IMR-90 (cell line): ENCODE measurements around the gene TFAM. TPM values are rescaled to one million over a fixed set of nuclear protein-coding genes. Genes with fewer than 3 reads are reported as not detected.
A peak's percentile ranks its signal among the peaks of the same experiment; 100 is the strongest.

Experiments used
- ATAC-seq: fragments of 200-7000 bp; cut with Tn5 transposase; 2 replicates; pipeline ENCODE4 v1.9.1; 2020; ENCODE audit warnings: low read depth, mild to moderate bottlenecking, moderate library complexity
- BruUV-seq: library from RNA; stranded (reverse); fragments of 400-500 nt; replicated peaks from 2 replicates; lab custom pipeline; 2021; lab: Mats Ljungman, UMichigan
- CTCF ChIA-PET: fragments of 300-600 bp; formaldehyde crosslinking; extraction: SDS; loops from one replicate; lab custom pipeline; 2021; ENCODE audit warnings: antibody characterized with exemption; lab: Yijun Ruan, JAX
- POLR2A ChIA-PET: fragments of 300-600 bp; sonication (Branson Sonifier 250); formaldehyde crosslinking; loops from one replicate; lab custom pipeline; 2022; ENCODE audit warnings: antibody characterized with exemption; ENCODE audit not compliant: unreplicated experiment; lab: Charles Lee
- DNase-seq: peaks from one replicate; pipeline ENCODE4 v3.0.0; 2013
- H2AFZ ChIP-seq: replicated peaks from 2 replicates; pipeline ENCODE3; 2013; ENCODE audit warnings: low read length, mild to moderate bottlenecking; ENCODE audit not compliant: poor library complexity
- H2AK5ac ChIP-seq: 2 replicates; pipeline ENCODE4 v1.6.1; 2013; ENCODE audit warnings: low read depth, low read length, inconsistent platforms
- H2AK9ac ChIP-seq: replicated peaks from 2 replicates; pipeline ENCODE3; 2013; ENCODE audit warnings: mild to moderate bottlenecking, low read depth, low read length, moderate library complexity; ENCODE audit not compliant: poor library complexity
- H2BK120ac ChIP-seq: 2 replicates; pipeline ENCODE4 v1.6.1; 2013; ENCODE audit warnings: low read depth, low read length, inconsistent platforms
- H2BK15ac ChIP-seq: 3 replicates; pipeline ENCODE4 v1.6.1; 2013; ENCODE audit warnings: low read depth, low read length, inconsistent platforms
- H2BK20ac ChIP-seq: 2 replicates; pipeline ENCODE4 v1.6.1; 2013; ENCODE audit warnings: low read depth, mild to moderate bottlenecking, inconsistent platforms, low read length, moderate library complexity
- H2BK5ac ChIP-seq: 2 replicates; pipeline ENCODE4 v1.6.1; 2013; ENCODE audit warnings: mild to moderate bottlenecking, low read depth, low read length, inconsistent platforms; ENCODE audit not compliant: poor library complexity, severe bottlenecking
- H3K14ac ChIP-seq: replicated peaks from 2 replicates; pipeline ENCODE4 v1.6.1; 2013; ENCODE audit warnings: low read depth, low read length, inconsistent platforms
- H3K18ac ChIP-seq: 2 replicates; pipeline ENCODE4 v1.6.1; 2013; ENCODE audit warnings: low read depth, low read length, control low read depth
- H3K23ac ChIP-seq: 2 replicates; pipeline ENCODE4 v1.6.1; 2013; ENCODE audit warnings: low read depth, low read length, inconsistent platforms
- H3K27ac ChIP-seq: 2 replicates; pipeline ENCODE4 v1.5.1; 2013; ENCODE audit warnings: mild to moderate bottlenecking, control low read depth, low read length; ENCODE audit not compliant: insufficient read depth
- H3K27me3 ChIP-seq: 2 replicates; pipeline ENCODE4 v1.6.1; 2013; ENCODE audit warnings: low read length; ENCODE audit not compliant: control insufficient read depth, insufficient read depth
- H3K36me3 ChIP-seq: 2 replicates; pipeline ENCODE4 v1.6.1; 2013; ENCODE audit warnings: low read length, mixed read lengths; ENCODE audit not compliant: control insufficient read depth, insufficient read depth
- H3K4ac ChIP-seq: 2 replicates; pipeline ENCODE4 v1.6.1; 2013; ENCODE audit warnings: low read depth, low read length, inconsistent platforms
- H3K4me1 ChIP-seq: 2 replicates; pipeline ENCODE4 v1.6.1; 2013; ENCODE audit warnings: low read length, mixed read lengths; ENCODE audit not compliant: control insufficient read depth, insufficient read depth
- H3K4me2 ChIP-seq: 2 replicates; pipeline ENCODE4 v1.6.1; 2013; ENCODE audit warnings: low read depth, mild to moderate bottlenecking, control low read depth, low read length, moderate library complexity
- H3K4me3 ChIP-seq: 2 replicates; pipeline ENCODE4 v1.5.1; 2013; ENCODE audit warnings: low read depth, mild to moderate bottlenecking, control low read depth, low read length, moderate library complexity; ENCODE audit not compliant: insufficient read depth
- H3K56ac ChIP-seq: 2 replicates; pipeline ENCODE4 v1.6.1; 2013; ENCODE audit warnings: low read length, inconsistent platforms; ENCODE audit not compliant: insufficient read depth; ENCODE audit errors: extremely low read depth
- H3K79me1 ChIP-seq, 2 experiments: 2 replicates each; pipeline ENCODE4 v1.6.1; 2013; ENCODE audit warnings: low read length in 2 of 2, inconsistent platforms in 1 of 2, low read depth in 1 of 2
- H3K9ac ChIP-seq: 2 replicates; pipeline ENCODE4 v1.6.1; 2013; ENCODE audit warnings: low read depth, low read length, control low read depth
- H3K9me1 ChIP-seq: 2 replicates; pipeline ENCODE4 v1.6.1; 2013; ENCODE audit warnings: low read length, inconsistent platforms; ENCODE audit not compliant: insufficient read depth
- H3K9me3 ChIP-seq: 2 replicates; pipeline ENCODE4 v1.6.1; 2013; ENCODE audit warnings: low read length; ENCODE audit not compliant: control insufficient read depth, insufficient read depth
- H4K20me1 ChIP-seq: 2 replicates; pipeline ENCODE4 v1.6.1; 2013; ENCODE audit warnings: low read length, inconsistent platforms; ENCODE audit not compliant: insufficient read depth
- H4K5ac ChIP-seq: 2 replicates; pipeline ENCODE4 v1.6.1; 2013; ENCODE audit warnings: mild to moderate bottlenecking, low read depth, low read length, control low read depth
- H4K8ac ChIP-seq, 2 experiments: 2 replicates each; pipeline ENCODE4 v1.6.1; 2013; ENCODE audit warnings: low read depth in 2 of 2, low read length in 2 of 2, control low read depth in 1 of 2, inconsistent platforms in 1 of 2
- H4K91ac ChIP-seq: 2 replicates; pipeline ENCODE4 v1.6.1; 2013; ENCODE audit warnings: low read depth, low read length, inconsistent platforms; ENCODE audit not compliant: insufficient read depth
- CEBPB ChIP-seq: IDR thresholded peaks from 2 replicates; pipeline ENCODE4 v1.6.1; 2012; ENCODE audit warnings: low read depth, low read length, improper control_type of control experiment
- CHD1 ChIP-seq: IDR thresholded peaks from 2 replicates; pipeline ENCODE4 v1.6.1; 2012; ENCODE audit warnings: low read depth, low read length, improper control_type of control experiment
- FOS ChIP-seq: fragments of 150-350 bp; IDR thresholded peaks from 2 replicates; pipeline ENCODE4 v1.6.1; 2016; ENCODE audit warnings: low read depth, low read length
- NFE2L2 ChIP-seq: fragments of 150-350 bp; IDR thresholded peaks from 2 replicates; pipeline ENCODE4 v1.6.1; 2016; ENCODE audit warnings: low read depth, mild to moderate bottlenecking, low read length
- RAD21 ChIP-seq: IDR thresholded peaks from 2 replicates; pipeline ENCODE4 v1.6.1; 2012; ENCODE audit warnings: low read length, improper control_type of control experiment
- RCOR1 ChIP-seq: IDR thresholded peaks from 2 replicates; pipeline ENCODE4 v1.6.1; 2012; ENCODE audit warnings: mild to moderate bottlenecking, low read length, improper control_type of control experiment; ENCODE audit not compliant: insufficient replicate concordance
- RFX5 ChIP-seq: IDR thresholded peaks from 2 replicates; pipeline ENCODE4 v1.8.0; 2012; ENCODE audit warnings: low read depth, mild to moderate bottlenecking, low read length, moderate library complexity
- SMC3 ChIP-seq: fragments of 150-350 bp; IDR thresholded peaks from 2 replicates; pipeline ENCODE4 v1.6.1; 2016; ENCODE audit warnings: low read depth, mild to moderate bottlenecking, antibody characterized with exemption, low read length, moderate library complexity
- USF2 ChIP-seq: fragments of 150-350 bp; IDR thresholded peaks from 2 replicates; pipeline ENCODE4 v1.6.1; 2017; ENCODE audit warnings: mild to moderate bottlenecking, antibody characterized with exemption, low read length, low read depth
- WGBS, 2 experiments: methylation state at CpG; one replicate each; pipeline versions ENCODE4 v1.1.5 to v1.1.7; 2013; ENCODE audit warnings: missing lambda C conversion rate in 2 of 2; ENCODE audit not compliant: insufficient read length in 1 of 2; ENCODE audit errors: extremely low coverage in 2 of 2; 5-methylcytosine and 5-hydroxymethylcytosine counted together
- dilution Hi-C: fragments of 300-500 bp; cut with HindIII; formaldehyde crosslinking; loops from one replicate; pipeline ENCODE4 v1.14.3; 2018; ENCODE audit warnings: low sequenced_read_pairs; ENCODE audit not compliant: unreplicated experiment
- in situ Hi-C: fragments of 300-500 bp; cut with MboI; formaldehyde crosslinking; loops from 3 replicates; pipeline ENCODE4 v1.14.3; 2019; ENCODE audit warnings: low sequenced_read_pairs, inconsistent platforms, mixed read lengths
- intact Hi-C: fragments of 100-400 bp; cut with micrococcal nuclease; formaldehyde crosslinking; loops from 2 replicates; pipeline ENCODE4 v1.10.0; 2022
- polyA plus RNA-seq, 3 experiments: library from polyadenylated mRNA; depleted of rRNA; stranded (reverse); fragments of >200 nt; gene quantifications; 2 replicates each; pipeline ENCODE4 v1.2.3, GENCODE V29; 2012; ENCODE audit warnings: low replicate concordance in 1 of 3
- total RNA-seq: library from RNA; depleted of rRNA; stranded (reverse); fragments of >200 nt; gene quantifications from 2 replicates; pipeline ENCODE4 v1.2.3, GENCODE V29; 2012

The TFAM gene
- total and polyA plus RNA-seq, 2 of the 4 experiments (the other 2 are of a cell fraction) = 7.6 to 16.7 TPM

GRCh38 chr10:58350619-58351323 lies 34.4 kb upstream of the TFAM start:
- H4K8ac ChIP-seq = no peak overlapping the region
- H3K18ac ChIP-seq = no peak overlapping the region; the same call in 1 of the 2 replicates
- H2AK5ac ChIP-seq = no peak overlapping the region
- intact Hi-C loops = no loop called here
- no peak overlapping the region for H2AK9ac ChIP-seq
- ChIA-PET POLR2A (interaction anchor here (0.5 kb wide), 1 partner anchor 1313 kb away, joined by 5 read pairs; no protein-coding TSS in a partner anchor), CTCF (interaction anchor here (0.9 to 1.1 kb wide), 3 partner anchors 17 to 47 kb away, joined by 4 to 10 read pairs (median 4); no protein-coding TSS in a partner anchor)
- no peak overlapping the region for H2BK120ac ChIP-seq
- dilution Hi-C loops = no loop called here
- H4K20me1 ChIP-seq = peaks cover 10% of the 10 kb centered on the region; the same call in 1 of the 2 replicates
- in situ Hi-C loops = no loop called here
- H2AFZ ChIP-seq = no peak overlapping the region
- H3K4me3 ChIP-seq = no peak overlapping the region
- no peaks in the 10 kb centered on the region for H3K27me3 ChIP-seq
- H2BK5ac ChIP-seq = peak overlapping the region; percentile 42
- TF ChIP-seq RCOR1 (no peak), USF2 (no peak), CHD1 (no peak), SMC3 (no peak), RFX5 (no peak), NFE2L2 (peak; percentile 18; the same call in 1 of the 2 replicates), RAD21 (no peak), CEBPB (peak; percentile 31), FOS (no peak)
- DNase-seq (peak; percentile 57), ATAC-seq (peak; percentile 81)
- H3K9me3 ChIP-seq = no peaks in the 10 kb centered on the region
- H3K56ac ChIP-seq = no peak overlapping the region
- H3K9me1 ChIP-seq = peaks cover 5% of the 10 kb centered on the region; the same call in 1 of the 2 replicates
- H4K5ac ChIP-seq = no peak overlapping the region
- H3K4me2 ChIP-seq = no peak overlapping the region
- H3K23ac ChIP-seq = no peak overlapping the region
- no CpG with 5 or more reads among the region's 6 CpGs for WGBS, 2 experiments
- no peak overlapping the region for H3K27ac ChIP-seq
- H2BK20ac ChIP-seq = no peak overlapping the region
- BruUV-seq = no TSS peak
- no peak overlapping the region for H3K4ac ChIP-seq
- no peaks in the 10 kb centered on the region for H3K36me3 ChIP-seq
- H4K91ac ChIP-seq = no peak overlapping the region
- H3K9ac ChIP-seq = no peak overlapping the region
- no peak overlapping the region for H3K14ac ChIP-seq
- peaks cover 23 to 37% of the 10 kb centered on the region in 2 experiments for H3K79me1 ChIP-seq
- no peak overlapping the region for H2BK15ac ChIP-seq
- H3K4me1 ChIP-seq = peaks cover 6% of the 10 kb centered on the region
